HEK293 (cell line): ENCODE data around the gene S100A13.
A peak's percentile ranks its signal among the peaks of the same experiment; 100 is the strongest.

Experiments
- BCL11A ChIP-seq: fragments of 450-650 bp; formaldehyde crosslinking; IDR thresholded peaks from 2 replicates; pipeline ENCODE4 v1.5.1; 2016; ENCODE audit warnings: low read depth, missing biosample characterization, missing genetic modification characterization
- BCL11B ChIP-seq: fragments of 450-650 bp; formaldehyde crosslinking; IDR thresholded peaks from 2 replicates; pipeline ENCODE4 v1.5.1; 2016; ENCODE audit warnings: low read depth, missing biosample characterization, missing genetic modification characterization
- GLI2 ChIP-seq: fragments of 450-650 bp; formaldehyde crosslinking; IDR thresholded peaks from 2 replicates; pipeline ENCODE4; 2017; ENCODE audit warnings: missing biosample characterization, missing genetic modification characterization, low read depth, borderline replicate concordance
- KLF10 ChIP-seq: fragments of 450-650 bp; IDR thresholded peaks from 2 replicates; pipeline ENCODE4 v1.5.1; 2018; ENCODE audit warnings: missing biosample characterization, mild to moderate bottlenecking, missing genetic modification characterization
- KLF9 ChIP-seq: fragments of 450-650 bp; formaldehyde crosslinking; IDR thresholded peaks from 2 replicates; pipeline ENCODE4 v1.5.1; 2016; ENCODE audit warnings: missing biosample characterization, missing genetic modification characterization, low read depth
- MYNN ChIP-seq: fragments of 450-650 bp; formaldehyde crosslinking; IDR thresholded peaks from 2 replicates; pipeline ENCODE4 v1.5.1; 2016; ENCODE audit warnings: missing biosample characterization, missing genetic modification characterization, borderline replicate concordance
- OSR2 ChIP-seq: fragments of 450-650 bp; formaldehyde crosslinking; IDR thresholded peaks from 2 replicates; pipeline ENCODE4 v1.5.1; 2016; ENCODE audit warnings: missing biosample characterization, missing genetic modification characterization
- SCRT1 ChIP-seq: fragments of 450-650 bp; formaldehyde crosslinking; IDR thresholded peaks from 2 replicates; pipeline ENCODE4 v1.5.1; 2016; ENCODE audit warnings: missing biosample characterization, missing genetic modification characterization, borderline replicate concordance
- TCF7L2 ChIP-seq: IDR thresholded peaks from 2 replicates; pipeline ENCODE4 v1.6.1; 2011; ENCODE audit warnings: low read depth, mild to moderate bottlenecking, inconsistent platforms, low read length, moderate library complexity, borderline replicate concordance
- ZBTB20 ChIP-seq: fragments of 450-650 bp; formaldehyde crosslinking; IDR thresholded peaks from 2 replicates; pipeline ENCODE4 v1.5.1; 2016; ENCODE audit warnings: missing biosample characterization, missing genetic modification characterization
- ZBTB21 ChIP-seq: fragments of 450-650 bp; formaldehyde crosslinking; IDR thresholded peaks from 2 replicates; pipeline ENCODE4 v1.5.1; 2017; ENCODE audit warnings: missing biosample characterization, missing genetic modification characterization
- ZFHX2 ChIP-seq: fragments of 450-650 bp; formaldehyde crosslinking; conservative IDR thresholded peaks from 2 replicates; pipeline ENCODE4 v1.5.1; 2016; ENCODE audit warnings: missing biosample characterization, missing genetic modification characterization
- ZFP41 ChIP-seq: fragments of 450-650 bp; formaldehyde crosslinking; IDR thresholded peaks from 2 replicates; pipeline ENCODE4 v1.5.1; 2016; ENCODE audit warnings: missing biosample characterization, missing genetic modification characterization, borderline replicate concordance
- ZNF112 ChIP-seq: fragments of 450-650 bp; formaldehyde crosslinking; IDR thresholded peaks from 2 replicates; pipeline ENCODE4 v1.5.0; 2017; ENCODE audit warnings: missing biosample characterization, missing genetic modification characterization
- ZNF146 ChIP-seq: fragments of 450-650 bp; formaldehyde crosslinking; IDR thresholded peaks from 2 replicates; pipeline ENCODE4 v1.5.1; 2016; ENCODE audit warnings: missing biosample characterization, missing genetic modification characterization
- ZNF184 ChIP-seq: fragments of 450-650 bp; IDR thresholded peaks from 2 replicates; pipeline ENCODE4 v1.5.1; 2018; ENCODE audit warnings: missing biosample characterization, mild to moderate bottlenecking, missing genetic modification characterization
- ZNF19 ChIP-seq: fragments of 450-650 bp; formaldehyde crosslinking; IDR thresholded peaks from 2 replicates; pipeline ENCODE4; 2016; ENCODE audit warnings: missing biosample characterization, missing genetic modification characterization, low read depth
- ZNF211 ChIP-seq: fragments of 450-650 bp; formaldehyde crosslinking; IDR thresholded peaks from 2 replicates; pipeline ENCODE4 v1.5.1; 2016; ENCODE audit warnings: low read depth, missing biosample characterization, missing genetic modification characterization
- ZNF23 ChIP-seq: fragments of 450-650 bp; formaldehyde crosslinking; IDR thresholded peaks from 2 replicates; pipeline ENCODE4 v1.5.1; 2016; ENCODE audit warnings: missing biosample characterization, missing genetic modification characterization, borderline replicate concordance
- ZNF239 ChIP-seq: fragments of 450-650 bp; formaldehyde crosslinking; IDR thresholded peaks from 2 replicates; pipeline ENCODE4 v1.5.1; 2016; ENCODE audit warnings: missing biosample characterization, missing genetic modification characterization
- ZNF266 ChIP-seq: fragments of 450-650 bp; formaldehyde crosslinking; IDR thresholded peaks from 2 replicates; pipeline ENCODE4 v1.5.1; 2016; ENCODE audit warnings: missing biosample characterization, missing genetic modification characterization, low read depth
- ZNF274 ChIP-seq, 2 experiments: fragments of 200-500 bp in 1 of 2; fragments of 450-650 bp in 1 of 2; sonication (Bioruptor generic) in 1 of 2; formaldehyde crosslinking in 1 of 2; IDR thresholded peaks; 2 replicates each; pipeline versions ENCODE4 v1.5.1 to v1.6.1; 2014 to 2016; ENCODE audit warnings: borderline replicate concordance in 1 of 2, inconsistent platforms in 1 of 2, low read length in 1 of 2, missing biosample characterization in 1 of 2, missing genetic modification characterization in 1 of 2
- ZNF394 ChIP-seq: fragments of 450-650 bp; formaldehyde crosslinking; IDR thresholded peaks from 2 replicates; pipeline ENCODE4 v1.5.1; 2016; ENCODE audit warnings: missing biosample characterization, missing genetic modification characterization, mild to moderate bottlenecking, moderate library complexity, borderline replicate concordance
- ZNF513 ChIP-seq: fragments of 450-650 bp; IDR thresholded peaks from 2 replicates; pipeline ENCODE4 v1.5.1; 2018; ENCODE audit warnings: missing biosample characterization, missing genetic modification characterization
- ZNF560 ChIP-seq: fragments of 450-650 bp; formaldehyde crosslinking; IDR thresholded peaks from 2 replicates; pipeline ENCODE4 v1.5.1; 2017; ENCODE audit warnings: missing biosample characterization, missing genetic modification characterization, borderline replicate concordance
- ZNF580 ChIP-seq: fragments of 450-650 bp; formaldehyde crosslinking; IDR thresholded peaks from 2 replicates; pipeline ENCODE4 v1.5.1; 2016; ENCODE audit warnings: missing biosample characterization, missing genetic modification characterization
- ZNF600 ChIP-seq: fragments of 450-650 bp; formaldehyde crosslinking; IDR thresholded peaks from 2 replicates; pipeline ENCODE4 v1.5.1; 2016; ENCODE audit warnings: missing biosample characterization, missing genetic modification characterization
- ZNF654 ChIP-seq: fragments of 450-650 bp; formaldehyde crosslinking; IDR thresholded peaks from 2 replicates; pipeline ENCODE4 v1.5.1; 2016; ENCODE audit warnings: low read depth, missing biosample characterization, missing genetic modification characterization
- ZNF707 ChIP-seq: fragments of 450-650 bp; formaldehyde crosslinking; IDR thresholded peaks from 2 replicates; pipeline ENCODE4 v1.5.1; 2016; ENCODE audit warnings: missing biosample characterization, missing genetic modification characterization
- ZNF747 ChIP-seq: fragments of 450-650 bp; formaldehyde crosslinking; IDR thresholded peaks from 2 replicates; pipeline ENCODE4 v1.5.1; 2016; ENCODE audit warnings: missing biosample characterization, missing genetic modification characterization
- ZNF785 ChIP-seq: fragments of 450-650 bp; formaldehyde crosslinking; IDR thresholded peaks from 2 replicates; pipeline ENCODE4 v1.5.1; 2016; ENCODE audit warnings: missing biosample characterization, missing genetic modification characterization
- ZSCAN23 ChIP-seq: fragments of 450-650 bp; formaldehyde crosslinking; IDR thresholded peaks from 2 replicates; pipeline ENCODE4 v1.5.1; 2016; ENCODE audit warnings: missing biosample characterization, missing genetic modification characterization
- ZXDB ChIP-seq: fragments of 450-650 bp; formaldehyde crosslinking; IDR thresholded peaks from 2 replicates; pipeline ENCODE4 v1.5.1; 2016; ENCODE audit warnings: missing biosample characterization, missing genetic modification characterization
- TF ChIP-seq, protein P1 (sequence below): fragments of 450-650 bp; formaldehyde crosslinking; IDR thresholded peaks from 2 replicates; pipeline ENCODE4 v1.5.1; 2016; ENCODE audit warnings: missing biosample characterization, missing genetic modification characterization
- TF ChIP-seq, protein P2 (sequence below): fragments of 450-650 bp; formaldehyde crosslinking; IDR thresholded peaks from 2 replicates; pipeline ENCODE4 v1.5.1; 2016; ENCODE audit warnings: missing biosample characterization, missing genetic modification characterization

Gene S100A13

GRCh38 chr1:153626904-153627714 is at the start of gene S100A13 (continued):
- TF ChIP-seq ZNF580: no peak
- no peak for TF ChIP-seq KLF9 (tag by site-specific recombination)
- TF ChIP-seq TCF7L2: no peak
- TF ChIP-seq ZNF274 (IDR thresholded peaks at IDR 0.05; ENCODE audit: low read length): no peak
- TF ChIP-seq ZNF274 (tag by site-specific recombination; IDR thresholded peaks at IDR 0.05; ENCODE audit: borderline replicate concordance): no peak
- TF ChIP-seq ZNF211: no peak
- TF ChIP-seq ZNF785 (tag by site-specific recombination): no peak
- no peak for TF ChIP-seq GLI2 (tag by site-specific recombination)
- no peak for TF ChIP-seq ZNF560 (tag by site-specific recombination)
- no peak for TF ChIP-seq SCRT1 (tag by site-specific recombination)
- TF ChIP-seq MYNN: no peak
- TF ChIP-seq ZNF394 (tag by site-specific recombination): peak; percentile 69; the same call in 1 of the 2 replicates
- no peak for TF ChIP-seq ZBTB21
- no peak for TF ChIP-seq ZNF23 (tag by site-specific recombination)
- TF ChIP-seq, protein P1, sequence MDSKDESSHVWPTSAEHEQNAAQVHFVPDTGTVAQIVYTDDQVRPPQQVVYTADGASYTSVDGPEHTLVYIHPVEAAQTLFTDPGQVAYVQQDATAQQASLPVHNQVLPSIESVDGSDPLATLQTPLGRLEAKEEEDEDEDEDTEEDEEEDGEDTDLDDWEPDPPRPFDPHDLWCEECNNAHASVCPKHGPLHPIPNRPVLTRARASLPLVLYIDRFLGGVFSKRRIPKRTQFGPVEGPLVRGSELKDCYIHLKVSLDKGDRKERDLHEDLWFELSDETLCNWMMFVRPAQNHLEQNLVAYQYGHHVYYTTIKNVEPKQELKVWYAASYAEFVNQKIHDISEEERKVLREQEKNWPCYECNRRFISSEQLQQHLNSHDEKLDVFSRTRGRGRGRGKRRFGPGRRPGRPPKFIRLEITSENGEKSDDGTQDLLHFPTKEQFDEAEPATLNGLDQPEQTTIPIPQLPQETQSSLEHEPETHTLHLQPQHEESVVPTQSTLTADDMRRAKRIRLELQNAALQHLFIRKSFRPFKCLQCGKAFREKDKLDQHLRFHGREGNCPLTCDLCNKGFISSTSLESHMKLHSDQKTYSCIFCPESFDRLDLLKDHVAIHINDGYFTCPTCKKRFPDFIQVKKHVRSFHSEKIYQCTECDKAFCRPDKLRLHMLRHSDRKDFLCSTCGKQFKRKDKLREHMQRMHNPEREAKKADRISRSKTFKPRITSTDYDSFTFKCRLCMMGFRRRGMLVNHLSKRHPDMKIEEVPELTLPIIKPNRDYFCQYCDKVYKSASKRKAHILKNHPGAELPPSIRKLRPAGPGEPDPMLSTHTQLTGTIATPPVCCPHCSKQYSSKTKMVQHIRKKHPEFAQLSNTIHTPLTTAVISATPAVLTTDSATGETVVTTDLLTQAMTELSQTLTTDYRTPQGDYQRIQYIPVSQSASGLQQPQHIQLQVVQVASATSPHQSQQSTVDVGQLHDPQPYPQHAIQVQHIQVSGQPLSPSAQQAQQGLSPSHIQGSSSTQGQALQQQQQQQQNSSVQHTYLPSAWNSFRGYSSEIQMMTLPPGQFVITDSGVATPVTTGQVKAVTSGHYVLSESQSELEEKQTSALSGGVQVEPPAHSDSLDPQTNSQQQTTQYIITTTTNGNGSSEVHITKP (tag by site-specific recombination): peak; percentile 5; the same call in 1 of the 2 replicates
- no peak for TF ChIP-seq ZNF513 (tag by site-specific recombination)
- peak; percentile 62; the same call in 1 of the 2 replicates for TF ChIP-seq ZBTB20 (tag by site-specific recombination)
- TF ChIP-seq ZNF112 (tag by site-specific recombination): no peak
- TF ChIP-seq ZNF707 (tag by site-specific recombination): no peak
- TF ChIP-seq ZNF146 (tag by site-specific recombination): no peak
- TF ChIP-seq, protein P2, sequence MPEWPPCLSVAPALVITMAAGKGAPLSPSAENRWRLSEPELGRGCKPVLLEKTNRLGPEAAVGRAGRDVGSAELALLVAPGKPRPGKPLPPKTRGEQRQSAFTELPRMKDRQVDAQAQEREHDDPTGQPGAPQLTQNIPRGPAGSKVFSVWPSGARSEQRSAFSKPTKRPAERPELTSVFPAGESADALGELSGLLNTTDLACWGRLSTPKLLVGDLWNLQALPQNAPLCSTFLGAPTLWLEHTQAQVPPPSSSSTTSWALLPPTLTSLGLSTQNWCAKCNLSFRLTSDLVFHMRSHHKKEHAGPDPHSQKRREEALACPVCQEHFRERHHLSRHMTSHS (tag by site-specific recombination): no peak
- TF ChIP-seq ZNF654: no peak
- peak; percentile 95 for TF ChIP-seq ZNF600 (tag by site-specific recombination)
- no peak for TF ChIP-seq ZSCAN23 (tag by site-specific recombination)
- no peak for TF ChIP-seq ZNF19
- TF ChIP-seq ZXDB (tag by site-specific recombination): peak; percentile 77
- TF ChIP-seq ZNF239 (tag by site-specific recombination): no peak
- TF ChIP-seq ZFP41 (tag by site-specific recombination): no peak
- no peak for TF ChIP-seq ZNF184
- peak; percentile 58 for TF ChIP-seq ZFHX2
- TF ChIP-seq BCL11A (tag by site-specific recombination): peak; percentile 62; the same call in 1 of the 2 replicates
- no peak for TF ChIP-seq OSR2 (tag by site-specific recombination)
- TF ChIP-seq KLF10 (tag by site-specific recombination): no peak
- TF ChIP-seq ZNF266 (tag by site-specific recombination): no peak
- TF ChIP-seq BCL11B (tag by site-specific recombination): peak; percentile 72; the same call in 1 of the 2 replicates
- no peak for TF ChIP-seq ZNF747 (tag by site-specific recombination)
